OCI-LY1 (cell line): Measurements from ENCODE around the gene TET3.

Experiments used
- CTCF ChIP-seq: fragments of 200-600 bp; sonication (generic), shearing (Covaris generic); IDR thresholded peaks from 2 replicates; pipeline ENCODE4 v1.5.1; 2017; ENCODE audit warnings: mild to moderate bottlenecking, antibody characterized with exemption, low read length, moderate library complexity, mixed read lengths
- EZH2 ChIP-seq: fragments of 200-600 bp; sonication (generic), shearing (Covaris generic); IDR thresholded peaks from 2 replicates; pipeline ENCODE4 v1.8.0; 2017; ENCODE audit warnings: borderline replicate concordance, mixed run types, mild to moderate bottlenecking, antibody characterized with exemption, low read length, moderate library complexity, mixed read lengths

GRCh38 chr2:73979686-73980085 is 5.0 kb upstream of the TET3 start:
- TF ChIP-seq CTCF (no peak), EZH2 (no peak)
